HepG2 (cell line): ENCODE measurements around the gene DBNDD2. TPM values are rescaled to one million over a fixed set of nuclear protein-coding genes. Genes with fewer than 3 reads are reported as not detected.

Experiments
- DMAP1 ChIP-seq: IDR thresholded peaks from 2 replicates; pipeline ENCODE4 v1.6.1; 2016
- DPF2 ChIP-seq: sonication (generic); formaldehyde crosslinking; IDR thresholded peaks from 2 replicates; pipeline ENCODE4 v1.4.0; 2020; ENCODE audit warnings: mild to moderate bottlenecking, low read depth, missing genetic modification reagents, borderline replicate concordance
- DR1 ChIP-seq: sonication (generic); formaldehyde crosslinking; IDR thresholded peaks from 2 replicates; pipeline ENCODE4 v1.8.0; 2021; ENCODE audit warnings: mild to moderate bottlenecking, missing genetic modification reagents, inconsistent platforms
- ELF4 ChIP-seq: sonication (generic); formaldehyde crosslinking; IDR thresholded peaks from 2 replicates; pipeline ENCODE4 v1.5.0; 2020; ENCODE audit warnings: missing genetic modification reagents, mild to moderate bottlenecking, moderate library complexity, borderline replicate concordance
- FOXA1 ChIP-seq, 2 experiments: fragments of 450-650 bp in 1 of 2; sonication (generic) in 1 of 2; formaldehyde crosslinking in 1 of 2; IDR thresholded peaks; 2 replicates each; pipeline versions ENCODE4 v1.4.0 to v1.6.1; 2016 to 2020; ENCODE audit warnings: missing genetic modification reagents in 1 of 2
- GRHL1 ChIP-seq: sonication (generic); formaldehyde crosslinking; conservative IDR thresholded peaks from 2 replicates; pipeline ENCODE4 v1.8.0; 2022; ENCODE audit warnings: missing genetic modification reagents
- HOXA3 ChIP-seq: sonication (generic); formaldehyde crosslinking; IDR thresholded peaks from 2 replicates; pipeline ENCODE4 v1.5.0; 2020; ENCODE audit warnings: missing genetic modification reagents
- KLF15 ChIP-seq: sonication (generic); formaldehyde crosslinking; IDR thresholded peaks from 2 replicates; pipeline ENCODE4 v1.8.1; 2023; ENCODE audit warnings: borderline replicate concordance, mild to moderate bottlenecking, inconsistent platforms, missing genetic modification reagents, mixed read lengths
- MBNL3 ChIP-seq: fragments of 250-450 bp; sonication (Bioruptor Pico); conservative IDR thresholded peaks from 2 replicates; pipeline ENCODE4 v1.8.0; 2022; ENCODE audit warnings: mild to moderate bottlenecking, inconsistent platforms
- NCOR1 ChIP-seq: fragments of 200-600 bp; sonication (generic); IDR thresholded peaks from 2 replicates; pipeline ENCODE4 v1.7.0; 2017; ENCODE audit warnings: antibody characterized with exemption, low read length, borderline replicate concordance
- RELA ChIP-seq: sonication (generic); formaldehyde crosslinking; IDR thresholded peaks from 2 replicates; pipeline ENCODE4 v1.4.0; 2020; ENCODE audit warnings: missing genetic modification reagents
- RNF2 ChIP-seq: fragments of 450-650 bp; conservative IDR thresholded peaks from 2 replicates; pipeline ENCODE4 v1.6.1; 2016; ENCODE audit warnings: low read depth
- SIN3A ChIP-seq: IDR thresholded peaks from 2 replicates; pipeline ENCODE4 v1.6.1; 2011; ENCODE audit warnings: low read depth, mild to moderate bottlenecking, control low read depth, low read length, borderline replicate concordance
- SP140L ChIP-seq: sonication (generic); formaldehyde crosslinking; IDR thresholded peaks from 2 replicates; pipeline ENCODE4 v1.4.0; 2020; ENCODE audit warnings: missing genetic modification reagents, borderline replicate concordance
- TBL1XR1 ChIP-seq: fragments of 150-350 bp; IDR thresholded peaks from 2 replicates; pipeline ENCODE4 v1.6.1; 2014; ENCODE audit warnings: borderline replicate concordance, low read length; ENCODE audit not compliant: partially characterized antibody
- TEF ChIP-seq: sonication (generic); formaldehyde crosslinking; IDR thresholded peaks from 2 replicates; pipeline ENCODE4 v1.5.0; 2020; ENCODE audit warnings: missing genetic modification reagents
- THAP8 ChIP-seq: sonication (generic); formaldehyde crosslinking; IDR thresholded peaks from 2 replicates; pipeline ENCODE4 v1.5.1; 2020; ENCODE audit warnings: missing genetic modification reagents, mild to moderate bottlenecking, borderline replicate concordance
- ZNF260 ChIP-seq: sonication (generic); formaldehyde crosslinking; IDR thresholded peaks from 2 replicates; pipeline ENCODE4 v1.4.0; 2020; ENCODE audit warnings: missing genetic modification reagents, low read depth, mild to moderate bottlenecking, borderline replicate concordance
- ZNF354B ChIP-seq: sonication (generic); formaldehyde crosslinking; IDR thresholded peaks from 2 replicates; pipeline ENCODE4 v1.8.0; 2022; ENCODE audit warnings: mild to moderate bottlenecking, missing genetic modification reagents
- ZNF484 ChIP-seq: sonication (generic); formaldehyde crosslinking; IDR thresholded peaks from 2 replicates; pipeline ENCODE4 v1.5.1; 2020; ENCODE audit warnings: mild to moderate bottlenecking, low read depth, missing genetic modification reagents, borderline replicate concordance
- ZNF691 ChIP-seq: sonication (generic); formaldehyde crosslinking; IDR thresholded peaks from 2 replicates; pipeline ENCODE4 v1.4.0; 2020; ENCODE audit warnings: missing genetic modification reagents, low read depth, mild to moderate bottlenecking, borderline replicate concordance
- ZNF709 ChIP-seq: sonication (generic); formaldehyde crosslinking; IDR thresholded peaks from 2 replicates; pipeline ENCODE4 v1.5.0; 2020; ENCODE audit warnings: mild to moderate bottlenecking, missing genetic modification reagents
- ZNF713 ChIP-seq: sonication (generic); formaldehyde crosslinking; IDR thresholded peaks from 2 replicates; pipeline ENCODE4 v1.4.0; 2020; ENCODE audit warnings: mild to moderate bottlenecking, missing genetic modification reagents
- ZNF776 ChIP-seq: sonication (generic); formaldehyde crosslinking; IDR thresholded peaks from 2 replicates; pipeline ENCODE4 v1.4.0; 2020; ENCODE audit warnings: mild to moderate bottlenecking, missing genetic modification reagents
- ZNF878 ChIP-seq: sonication (generic); formaldehyde crosslinking; IDR thresholded peaks from 2 replicates; pipeline ENCODE4 v1.8.1; 2023; ENCODE audit warnings: mild to moderate bottlenecking, missing genetic modification reagents, moderate library complexity
- ZSCAN30 ChIP-seq: sonication (generic); formaldehyde crosslinking; IDR thresholded peaks from 2 replicates; pipeline ENCODE4 v1.5.0; 2020; ENCODE audit warnings: mild to moderate bottlenecking, missing genetic modification reagents
- polyA plus RNA-seq, 8 experiments: library from polyadenylated mRNA; depleted of rRNA in 3 of 8; stranded (reverse) in 7 of 8; unstranded in 1 of 8; fragments of >200 nt; fragmentation: Illumina TruSeq in 4 of 8; extraction: Trizol in 4 of 8; gene quantifications; 2 replicates each; pipeline versions ENCODE4 v1.2.1 to v1.2.3, GENCODE V29; 2011 to 2016; ENCODE audit warnings: low read depth in 4 of 8, missing spikeins in 1 of 8, mixed read lengths in 1 of 8; ENCODE audit not compliant: insufficient read depth in 1 of 8
- total RNA-seq, 5 experiments: library from RNA; depleted of rRNA; stranded (reverse); fragments of >200 nt; fragmentation: Illumina TruSeq; extraction: Trizol; gene quantifications; 2 replicates each; pipeline ENCODE4 v1.2.3, GENCODE V29; 2016; ENCODE audit warnings: low read depth in 1 of 5

DBNDD2 gene
- total and polyA plus RNA-seq, 2 of the 13 experiments (the other 11 are each of a cell fraction or from before 2014, with no cell fraction given): 16.7 to 47.6 TPM

DNA sequence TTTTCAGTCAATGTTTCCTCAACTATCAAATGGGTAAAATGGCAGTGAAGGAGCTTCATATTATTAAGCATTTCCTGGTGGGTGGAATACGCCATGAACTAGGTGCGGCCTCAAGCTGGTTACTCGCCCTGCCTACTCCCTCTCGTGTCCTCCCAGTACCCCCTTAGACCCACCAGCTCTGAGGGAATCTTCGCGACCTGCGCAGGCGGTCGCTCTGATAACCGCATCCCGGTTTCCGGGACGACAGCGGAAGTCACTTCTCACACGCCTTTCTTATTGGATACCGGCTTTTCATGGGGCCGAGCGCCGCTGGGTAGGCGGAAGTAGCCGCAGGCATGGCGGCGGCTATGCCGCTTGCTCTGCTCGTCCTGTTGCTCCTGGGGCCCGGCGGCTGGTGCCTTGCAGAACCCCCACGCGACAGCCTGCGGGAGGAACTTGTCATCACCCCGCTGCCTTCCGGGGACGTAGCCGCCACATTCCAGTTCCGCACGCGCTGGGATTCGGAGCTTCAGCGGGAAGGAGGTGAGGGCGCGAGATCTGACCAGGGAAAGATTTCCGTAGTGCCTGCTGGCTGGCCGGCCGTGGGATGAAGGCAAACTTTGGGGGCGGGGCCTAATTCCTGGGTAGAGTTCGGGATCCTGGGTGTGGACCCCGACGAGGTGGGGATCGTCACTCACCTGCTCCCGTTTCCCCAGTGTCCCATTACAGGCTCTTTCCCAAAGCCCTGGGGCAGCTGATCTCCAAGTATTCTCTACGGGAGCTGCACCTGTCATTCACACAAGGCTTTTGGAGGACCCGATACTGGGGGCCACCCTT lies 7.9 kb downstream of the DBNDD2 start, which contains the start of gene PIGT (continued):
- no peak; the same call in 1 of the 2 replicates for TF ChIP-seq ZSCAN30
- TF ChIP-seq RELA (CRISPR knock-in tag): peak; percentile 50; the same call in 1 of the 2 replicates
- TF ChIP-seq MBNL3 (CRISPR knock-in tag): no peak
- TF ChIP-seq KLF15: no peak
- no peak for TF ChIP-seq FOXA1 (IDR thresholded peaks at IDR 0.05)
- 0 out of 2 replicates have a peak, but pooled peaks have one; percentile 6 for TF ChIP-seq FOXA1 (CRISPR knock-in tag; IDR thresholded peaks at IDR 0.05)
- TF ChIP-seq ZNF691 (CRISPR knock-in tag): peak; percentile 58; the same call in 1 of the 2 replicates
- peak; percentile 96 for TF ChIP-seq RNF2
- no peak for TF ChIP-seq GRHL1
- 0 out of 2 replicates have a peak, but pooled peaks have one; percentile 81 for TF ChIP-seq ZNF260 (CRISPR knock-in tag)
- peak; percentile 91 for TF ChIP-seq DMAP1 (CRISPR knock-in tag)
- TF ChIP-seq DPF2 (CRISPR knock-in tag): no peak
- 0 out of 2 replicates have a peak, but pooled peaks have one; percentile 65 for TF ChIP-seq ZNF776 (CRISPR knock-in tag)
- peak; percentile 100 for TF ChIP-seq ELF4 (CRISPR knock-in tag)
- TF ChIP-seq HOXA3 (CRISPR knock-in tag): peak; percentile 98
- TF ChIP-seq ZNF878 (CRISPR knock-in tag): peak; percentile 77; the same call in 1 of the 2 replicates
- no peak for TF ChIP-seq NCOR1
- TF ChIP-seq ZNF709 (CRISPR knock-in tag): no peak; the same call in 1 of the 2 replicates
- peak; percentile 88 for TF ChIP-seq SIN3A
- no peak for TF ChIP-seq ZNF484 (CRISPR knock-in tag)
- TF ChIP-seq DR1 (CRISPR knock-in tag): peak; percentile 89
- TF ChIP-seq TBL1XR1: peak; percentile 75
- peak; percentile 82; the same call in 1 of the 2 replicates for TF ChIP-seq ZNF713 (CRISPR knock-in tag)
- TF ChIP-seq ZNF354B (CRISPR knock-in tag): no peak; the same call in 1 of the 2 replicates
- TF ChIP-seq TEF (CRISPR knock-in tag): peak; percentile 58; the same call in 1 of the 2 replicates
- TF ChIP-seq THAP8 (CRISPR knock-in tag): peak; percentile 88; the same call in 1 of the 2 replicates
- 0 out of 2 replicates have a peak, but pooled peaks have one; percentile 51 for TF ChIP-seq SP140L (CRISPR knock-in tag)
